MCF 10A (cell line): ENCODE data around the gene DLX2. TPM values are rescaled to one million over a fixed set of nuclear protein-coding genes. Genes with fewer than 3 reads are reported as not detected.
A peak's percentile ranks its signal among the peaks of the same experiment; 100 is the strongest.
"Not testable (repeated sequence)": the region's sequence is repeated elsewhere in the genome, so short reads cannot be mapped to it uniquely, and the experiment has no call there.

Experiments used
- Bru-seq: library from RNA; stranded (reverse); fragments of 400-500 nt; gene quantifications from one replicate; lab custom pipeline; 2021; lab: Mats Ljungman, UMichigan
- BruChase-seq, 2 experiments: library from RNA; stranded (reverse); fragments of 400-500 nt; gene quantifications; one replicate each; lab custom pipeline; 2021; lab: Mats Ljungman, UMichigan
- BruUV-seq: library from RNA; stranded (reverse); fragments of 400-500 nt; replicated peaks from 2 replicates; lab custom pipeline; 2021; lab: Mats Ljungman, UMichigan
- CTCF ChIA-PET: fragments of 300-600 bp; sonication (Branson Sonifier 250); formaldehyde crosslinking; extraction: SDS; loops from one replicate; lab custom pipeline; 2021; ENCODE audit warnings: antibody characterized with exemption, inconsistent platforms; lab: Yijun Ruan, JAX
- POLR2A ChIA-PET: fragments of 300-600, 350-650 bp; sonication (Branson Sonifier 250); formaldehyde crosslinking; extraction: SDS; loops from one replicate; lab custom pipeline; 2020; ENCODE audit warnings: antibody characterized with exemption, inconsistent platforms; lab: Yijun Ruan, JAX
- DNase-seq: peaks from one replicate; pipeline ENCODE4 v3.0.0-alpha.2; 2018; ENCODE audit not compliant: unreplicated experiment
- H3K27ac Mint-ChIP-seq: one replicate; pipeline ENCODE4 v1.8.0; 2022; ENCODE audit warnings: mild to moderate bottlenecking, low read depth, mixed read lengths; ENCODE audit not compliant: unreplicated experiment
- H3K27me3 Mint-ChIP-seq: one replicate; pipeline ENCODE4 v1.8.0; 2022; ENCODE audit warnings: mixed read lengths; ENCODE audit not compliant: insufficient read depth, unreplicated experiment
- H3K36me3 Mint-ChIP-seq: one replicate; pipeline ENCODE4 v1.8.0; 2022; ENCODE audit warnings: mild to moderate bottlenecking, moderate library complexity, mixed read lengths; ENCODE audit not compliant: insufficient read depth, unreplicated experiment
- H3K4me1 Mint-ChIP-seq: one replicate; pipeline ENCODE4 v1.8.0; 2022; ENCODE audit warnings: mixed read lengths; ENCODE audit not compliant: insufficient read depth, unreplicated experiment
- H3K4me3 Mint-ChIP-seq: one replicate; pipeline ENCODE4 v1.8.0; 2022; ENCODE audit warnings: mild to moderate bottlenecking, moderate library complexity, mixed read lengths; ENCODE audit not compliant: unreplicated experiment
- H3K9me3 Mint-ChIP-seq: one replicate; pipeline ENCODE4 v1.8.0; 2022; ENCODE audit warnings: mixed read lengths; ENCODE audit not compliant: unreplicated experiment
- CTCF ChIP-seq: fragments of 200-600 bp; IDR thresholded peaks from one replicate; pipeline ENCODE4 v1.8.0; 2022; ENCODE audit warnings: antibody characterized with exemption, mild to moderate bottlenecking; ENCODE audit not compliant: unreplicated experiment
- intact Hi-C: fragments of 100-400 bp; cut with micrococcal nuclease; formaldehyde crosslinking; loops from 2 replicates; pipeline ENCODE4 v1.14.1; 2022
- long read RNA-seq: library from polyadenylated mRNA; stranded (forward); transcript quantifications from one replicate; pipeline ENCODE4 v2.0.0, GENCODE V29; 2022
- total RNA-seq: library from RNA; stranded (reverse); gene quantifications from 2 replicates; pipeline ENCODE4 v1.2.3, GENCODE V29; 2022

The DLX2 gene
- total RNA-seq = 1.1 and 1.9 TPM in 2 replicates
- Bru-seq, nascent RNA = percentile 39 among the genes with signal in this experiment
- BruChase-seq, experiment 1, labeled RNA remaining after a 6-hour chase = percentile 29 among the genes with signal in this experiment
- BruChase-seq, experiment 2, labeled RNA remaining after a 2-hour chase = percentile 51 among the genes with signal in this experiment
- long read RNA-seq, partial matches to known transcripts = 0 of 4 reads
- long read RNA-seq, other reads (novel, unspliced or antisense) = 1 of 4 reads

- intact Hi-C loops = loop anchor here (1.0 to 10.0 kb wide), 11 partner anchors 25 to 528 kb away; partner anchors contain the start of genes METAP1D and SLC25A12
- H3K9me3 Mint-ChIP-seq = no peaks in the 10 kb centered on the region
- ChIA-PET POLR2A (interaction anchor here (0.6 to 4.1 kb wide), 28 partner anchors 11 to 543 kb away, joined by 3 to 35 read pairs (median 4); partner anchors contain the start of genes DLX1, DYNC1I2, HAT1 and METAP1D), CTCF (interaction anchor here (0.6 to 4.6 kb wide), 26 partner anchors 11 to 529 kb away, joined by 3 to 36 read pairs (median 3); no protein-coding TSS in a partner anchor)
- H3K36me3 Mint-ChIP-seq = no peaks in the 10 kb centered on the region
- peaks cover 13% of the 10 kb centered on the region for H3K4me1 Mint-ChIP-seq
- H3K27me3 Mint-ChIP-seq = no peaks in the 10 kb centered on the region
- DNase-seq = peak; percentile 90
- no peak for TF ChIP-seq CTCF
- H3K4me3 Mint-ChIP-seq = peak within 1 kb of the TSS; percentile 92
- peak within 1 kb of the TSS; percentile 88 for H3K27ac Mint-ChIP-seq
- BruUV-seq = no TSS peak
These were observed at the start of gene DLX2 for GRCh38 chr2:172102391-172103359. DLX2 (minus strand) TSS chr2:172102900; CDS start chr2:172102538, 362 bp downstream.

GRCh38 chr2:172147944-172148650, 45.4 kb upstream of the DLX2 start:
- Mint-ChIP-seq H3K27ac (no peak overlapping the region), H3K4me1 (no peaks in the 10 kb centered on the region), H3K9me3 (peaks cover 9% of the 10 kb centered on the region), H3K4me3 (no peak overlapping the region), H3K36me3 (no peaks in the 10 kb centered on the region), H3K27me3 (no peaks in the 10 kb centered on the region)
- peak; percentile 32 for DNase-seq
- no peak for TF ChIP-seq CTCF
- ChIA-PET CTCF (interaction anchor here (0.7 kb wide), 1 partner anchor 107 kb away, joined by 3 read pairs; no protein-coding TSS in a partner anchor), POLR2A (no interaction called here)
- intact Hi-C loops = no loop called here
- BruUV-seq = no TSS peak

GRCh38 chr2:172143817-172144216, 41.1 kb upstream of the DLX2 start:
- Mint-ChIP-seq H3K9me3 (no peaks in the 10 kb centered on the region), H3K27me3 (no peaks in the 10 kb centered on the region), H3K27ac (no peak overlapping the region), H3K4me1 (no peaks in the 10 kb centered on the region), H3K36me3 (no peaks in the 10 kb centered on the region), H3K4me3 (no peak overlapping the region)
- ChIA-PET POLR2A (no interaction called here), CTCF (no interaction called here)
- intact Hi-C loops = no loop called here
- BruUV-seq = no TSS peak
- TF ChIP-seq CTCF = no peak
- DNase-seq = no peak

- H3K27ac Mint-ChIP-seq, intact Hi-C loops, H3K9me3 Mint-ChIP-seq, POLR2A ChIA-PET, H3K27me3 Mint-ChIP-seq, H3K36me3 Mint-ChIP-seq, H3K4me1 Mint-ChIP-seq, DNase-seq, H3K4me3 Mint-ChIP-seq, BruUV-seq: not testable (repeated sequence)
- CTCF ChIA-PET = interaction anchor here (0.6 to 1.5 kb wide), 2 partner anchors 9 to 152 kb away, joined by 3 to 8 read pairs; no protein-coding TSS in a partner anchor
These were observed 36.0 kb upstream of the DLX2 start for GRCh38 chr2:172138727-172139126.
